GM23338 (cell line): ENCODE results near the gene MYO18A.
A peak's percentile ranks its signal among the peaks of the same experiment; 100 is the strongest.

ENCODE experiments used
- EZH2 ChIP-seq: fragments of 200-600 bp; sonication (generic); IDR thresholded peaks from one replicate; pipeline ENCODE4 v1.8.0; 2017; ENCODE audit warnings: antibody characterized with exemption, mild to moderate bottlenecking, low read depth; ENCODE audit not compliant: unreplicated experiment
- EZH2phosphoT487 ChIP-seq: fragments of 200-600 bp; sonication (generic); IDR thresholded peaks from one replicate; pipeline ENCODE4 v1.8.1; 2018; ENCODE audit warnings: antibody characterized with exemption; ENCODE audit not compliant: unreplicated experiment
- JUNB ChIP-seq: IDR thresholded peaks from one replicate; pipeline ENCODE4 v1.6.1; 2016; ENCODE audit warnings: antibody characterized with exemption; ENCODE audit not compliant: unreplicated experiment
- POLR2AphosphoS5 ChIP-seq: IDR thresholded peaks from 2 replicates; pipeline ENCODE4 v1.6.1; 2016; ENCODE audit warnings: antibody characterized with exemption, low read depth
- STAT1 ChIP-seq: IDR thresholded peaks from one replicate; pipeline ENCODE4 v1.6.1; 2016; ENCODE audit warnings: antibody characterized with exemption; ENCODE audit not compliant: unreplicated experiment
- TF ChIP-seq, protein P1 (sequence below), 2 experiments: fragments of 200-600 bp in 1 of 2; sonication (generic) in 1 of 2; conservative IDR thresholded peaks; 2 replicates each; pipeline versions ENCODE4 v1.5.1 to v1.6.1; 2016 to 2017; ENCODE audit warnings: antibody characterized with exemption in 2 of 2, low read depth in 2 of 2, mild to moderate bottlenecking in 2 of 2, moderate library complexity in 1 of 2
- TF ChIP-seq, protein P2 (sequence below): IDR thresholded peaks from one replicate; pipeline ENCODE4 v1.6.1; 2018; ENCODE audit warnings: antibody characterized with exemption; ENCODE audit not compliant: unreplicated experiment

DNA sequence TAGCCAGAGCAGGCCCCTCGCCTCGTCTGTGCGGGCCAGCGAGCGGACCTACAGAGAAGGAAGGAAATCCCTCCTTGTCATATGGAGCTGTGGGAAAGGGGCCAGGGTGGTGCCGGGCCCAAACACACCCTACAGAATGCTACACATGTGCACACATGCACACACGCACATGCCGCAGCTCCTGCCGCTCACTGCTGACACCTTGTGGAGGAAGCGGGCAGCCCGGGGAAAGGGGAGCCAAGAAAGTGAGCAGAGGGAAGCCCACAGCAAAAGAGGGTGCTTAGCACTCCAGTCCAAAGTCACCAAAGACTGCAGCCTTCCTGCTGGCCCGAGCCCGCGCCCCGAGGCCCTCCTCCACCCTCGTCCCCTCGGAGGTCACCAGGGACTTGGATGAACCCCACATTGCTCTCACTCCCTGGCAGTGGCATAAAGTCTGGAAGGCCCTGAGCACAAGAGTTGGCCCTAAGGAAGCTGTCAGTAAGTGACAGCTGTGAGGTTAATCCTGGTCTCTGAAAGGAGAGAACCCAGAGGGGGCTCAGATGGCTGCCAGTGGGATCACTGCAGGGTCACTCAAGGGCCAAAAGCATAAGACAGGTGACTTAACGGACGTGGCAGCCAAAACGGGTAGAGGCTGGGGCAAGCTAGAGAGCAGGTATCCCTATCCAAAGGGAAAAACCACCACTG, 68.2 kb downstream of the MYO18A start:
- TF ChIP-seq, protein P1, sequence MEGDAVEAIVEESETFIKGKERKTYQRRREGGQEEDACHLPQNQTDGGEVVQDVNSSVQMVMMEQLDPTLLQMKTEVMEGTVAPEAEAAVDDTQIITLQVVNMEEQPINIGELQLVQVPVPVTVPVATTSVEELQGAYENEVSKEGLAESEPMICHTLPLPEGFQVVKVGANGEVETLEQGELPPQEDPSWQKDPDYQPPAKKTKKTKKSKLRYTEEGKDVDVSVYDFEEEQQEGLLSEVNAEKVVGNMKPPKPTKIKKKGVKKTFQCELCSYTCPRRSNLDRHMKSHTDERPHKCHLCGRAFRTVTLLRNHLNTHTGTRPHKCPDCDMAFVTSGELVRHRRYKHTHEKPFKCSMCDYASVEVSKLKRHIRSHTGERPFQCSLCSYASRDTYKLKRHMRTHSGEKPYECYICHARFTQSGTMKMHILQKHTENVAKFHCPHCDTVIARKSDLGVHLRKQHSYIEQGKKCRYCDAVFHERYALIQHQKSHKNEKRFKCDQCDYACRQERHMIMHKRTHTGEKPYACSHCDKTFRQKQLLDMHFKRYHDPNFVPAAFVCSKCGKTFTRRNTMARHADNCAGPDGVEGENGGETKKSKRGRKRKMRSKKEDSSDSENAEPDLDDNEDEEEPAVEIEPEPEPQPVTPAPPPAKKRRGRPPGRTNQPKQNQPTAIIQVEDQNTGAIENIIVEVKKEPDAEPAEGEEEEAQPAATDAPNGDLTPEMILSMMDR (conservative IDR thresholded peaks at IDR 0.05; ENCODE audit: low read depth in 2 of 2), result peak; percentile 89 to 97
- TF ChIP-seq EZH2, result no peak
- no peak for TF ChIP-seq POLR2AphosphoS5
- no peak for TF ChIP-seq JUNB
- no peak for TF ChIP-seq EZH2phosphoT487
- TF ChIP-seq, protein P2, sequence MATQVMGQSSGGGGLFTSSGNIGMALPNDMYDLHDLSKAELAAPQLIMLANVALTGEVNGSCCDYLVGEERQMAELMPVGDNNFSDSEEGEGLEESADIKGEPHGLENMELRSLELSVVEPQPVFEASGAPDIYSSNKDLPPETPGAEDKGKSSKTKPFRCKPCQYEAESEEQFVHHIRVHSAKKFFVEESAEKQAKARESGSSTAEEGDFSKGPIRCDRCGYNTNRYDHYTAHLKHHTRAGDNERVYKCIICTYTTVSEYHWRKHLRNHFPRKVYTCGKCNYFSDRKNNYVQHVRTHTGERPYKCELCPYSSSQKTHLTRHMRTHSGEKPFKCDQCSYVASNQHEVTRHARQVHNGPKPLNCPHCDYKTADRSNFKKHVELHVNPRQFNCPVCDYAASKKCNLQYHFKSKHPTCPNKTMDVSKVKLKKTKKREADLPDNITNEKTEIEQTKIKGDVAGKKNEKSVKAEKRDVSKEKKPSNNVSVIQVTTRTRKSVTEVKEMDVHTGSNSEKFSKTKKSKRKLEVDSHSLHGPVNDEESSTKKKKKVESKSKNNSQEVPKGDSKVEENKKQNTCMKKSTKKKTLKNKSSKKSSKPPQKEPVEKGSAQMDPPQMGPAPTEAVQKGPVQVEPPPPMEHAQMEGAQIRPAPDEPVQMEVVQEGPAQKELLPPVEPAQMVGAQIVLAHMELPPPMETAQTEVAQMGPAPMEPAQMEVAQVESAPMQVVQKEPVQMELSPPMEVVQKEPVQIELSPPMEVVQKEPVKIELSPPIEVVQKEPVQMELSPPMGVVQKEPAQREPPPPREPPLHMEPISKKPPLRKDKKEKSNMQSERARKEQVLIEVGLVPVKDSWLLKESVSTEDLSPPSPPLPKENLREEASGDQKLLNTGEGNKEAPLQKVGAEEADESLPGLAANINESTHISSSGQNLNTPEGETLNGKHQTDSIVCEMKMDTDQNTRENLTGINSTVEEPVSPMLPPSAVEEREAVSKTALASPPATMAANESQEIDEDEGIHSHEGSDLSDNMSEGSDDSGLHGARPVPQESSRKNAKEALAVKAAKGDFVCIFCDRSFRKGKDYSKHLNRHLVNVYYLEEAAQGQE, result no peak
- TF ChIP-seq STAT1, result no peak
